Skeletal muscle satellite cell (primary cell): ENCODE results near the gene GMPPA.

ENCODE experiments used
- H3K27me3 ChIP-seq: 2 replicates; pipeline ENCODE4 v1.7.0; 2013; ENCODE audit warnings: low read length; ENCODE audit not compliant: control insufficient read depth, insufficient read depth
- H3K36me3 ChIP-seq: 2 replicates; pipeline ENCODE4 v1.7.0; 2013; ENCODE audit warnings: mild to moderate bottlenecking, control low read depth, low read length; ENCODE audit not compliant: insufficient read depth
- H3K4me1 ChIP-seq: 2 replicates; pipeline ENCODE4 v1.7.0; 2013; ENCODE audit warnings: low read length; ENCODE audit not compliant: control insufficient read depth, insufficient read depth
- H3K4me2 ChIP-seq: 2 replicates; pipeline ENCODE4 v1.7.0; 2013; ENCODE audit warnings: mild to moderate bottlenecking, low read length
- H3K4me3 ChIP-seq: 2 replicates; pipeline ENCODE4 v1.7.0; 2013; ENCODE audit warnings: low read length
- H3K9ac ChIP-seq: 2 replicates; pipeline ENCODE4 v1.7.0; 2013; ENCODE audit warnings: mild to moderate bottlenecking, low read depth, low read length, moderate library complexity
- H3K9me3 ChIP-seq: replicated peaks from 2 replicates; pipeline ENCODE4 v1.7.0; 2013; ENCODE audit warnings: mild to moderate bottlenecking, control low read depth, low read length

The GMPPA gene

DNA sequence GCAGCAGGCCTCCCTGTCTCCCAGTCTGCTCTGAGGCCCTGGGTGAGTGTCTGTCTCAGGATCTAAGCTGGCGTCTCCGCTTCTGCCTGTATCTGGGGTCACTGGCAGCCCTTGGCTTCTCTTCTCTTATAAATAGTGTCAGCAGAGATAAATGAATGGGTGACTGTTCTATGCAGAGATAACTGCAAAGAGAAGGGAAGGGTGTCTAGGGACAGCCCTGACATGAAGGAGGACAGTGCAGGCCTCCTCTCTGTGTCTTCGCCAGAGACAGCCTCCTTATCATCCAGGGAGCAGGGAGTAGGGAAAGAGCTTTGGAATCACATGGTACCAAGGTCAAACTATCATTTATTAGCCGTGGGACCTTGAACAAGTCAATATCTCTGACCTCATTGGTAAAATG is 28.3 kb upstream of the GMPPA start:
- no peak overlapping the region for H3K4me2 ChIP-seq
- no peak overlapping the region for H3K4me3 ChIP-seq
- H3K36me3 ChIP-seq, result peaks cover 12% of the 10 kb centered on the region
- H3K9ac ChIP-seq, result no peak overlapping the region
- H3K4me1 ChIP-seq, result peaks cover 14% of the 10 kb centered on the region
- H3K9me3 ChIP-seq, result no peaks in the 10 kb centered on the region
- no peaks in the 10 kb centered on the region for H3K27me3 ChIP-seq

DNA sequence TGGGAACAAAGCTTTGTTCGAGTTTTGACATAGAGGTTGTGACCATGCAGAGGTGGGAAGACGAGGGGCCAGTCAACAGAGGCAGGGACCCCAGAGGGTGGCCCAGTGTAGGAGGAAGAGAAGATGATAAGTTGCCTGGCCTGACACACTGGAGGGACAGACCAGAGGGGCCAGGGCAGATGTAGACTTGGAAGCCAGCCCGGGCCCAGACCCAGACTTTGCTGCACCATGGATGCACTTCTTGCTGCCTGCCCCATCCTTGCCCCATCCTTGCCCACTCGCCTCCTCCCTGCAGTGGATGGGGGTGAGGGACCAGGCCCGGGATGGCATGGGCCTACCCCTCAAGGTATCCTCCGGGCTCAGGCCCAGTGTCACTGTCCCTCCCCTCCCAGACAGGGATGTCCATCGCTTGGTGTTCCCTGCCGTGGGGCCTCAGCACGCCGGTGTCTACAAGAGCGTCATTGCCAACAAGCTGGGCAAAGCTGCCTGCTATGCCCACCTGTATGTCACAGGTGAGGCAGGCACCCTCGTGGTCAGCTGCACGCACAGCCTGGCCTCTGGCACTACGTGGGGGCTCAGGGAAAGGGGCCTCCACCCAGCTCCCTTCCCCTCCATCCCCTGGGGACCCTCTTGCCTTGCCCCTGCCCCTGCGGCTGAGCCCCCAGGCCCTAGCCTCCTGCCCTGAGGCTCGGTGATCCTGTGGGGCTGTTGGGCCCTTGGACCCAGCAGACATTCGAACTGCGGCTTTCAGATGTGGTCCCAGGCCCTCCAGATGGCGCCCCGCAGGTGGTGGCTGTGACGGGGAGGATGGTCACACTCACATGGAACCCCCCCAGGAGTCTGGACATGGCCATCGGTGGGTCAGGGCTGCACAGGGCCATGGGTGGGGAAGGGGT is 27.0 kb upstream of the GMPPA start:
- peaks cover 12% of the 10 kb centered on the region for H3K36me3 ChIP-seq

DNA sequence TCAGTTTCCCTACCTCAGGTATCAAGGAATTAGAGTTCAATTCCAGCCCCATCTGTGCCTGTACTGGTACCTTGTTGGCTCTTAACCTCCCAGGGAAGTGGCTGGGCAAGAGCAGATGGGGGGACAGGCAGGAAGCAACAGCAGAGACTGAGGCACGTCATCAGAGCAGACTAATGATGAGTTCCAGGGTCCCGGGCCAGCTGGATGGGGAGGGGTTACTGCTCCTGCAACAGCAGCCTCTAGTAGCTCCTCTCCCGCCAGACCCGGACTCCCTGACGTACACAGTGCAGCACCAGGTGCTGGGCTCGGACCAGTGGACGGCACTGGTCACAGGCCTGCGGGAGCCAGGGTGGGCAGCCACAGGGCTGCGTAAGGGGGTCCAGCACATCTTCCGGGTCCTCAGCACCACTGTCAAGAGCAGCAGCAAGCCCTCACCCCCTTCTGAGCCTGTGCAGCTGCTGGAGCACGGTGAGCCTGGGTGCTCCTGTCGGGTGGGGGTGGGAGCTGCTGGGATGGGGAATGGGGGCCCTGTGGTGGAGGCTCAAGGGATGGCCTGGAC is 26.0 kb upstream of the GMPPA start:
- H3K9ac ChIP-seq, result no peak overlapping the region
- no peak overlapping the region for H3K4me3 ChIP-seq
- no peaks in the 10 kb centered on the region for H3K27me3 ChIP-seq
- no peaks in the 10 kb centered on the region for H3K9me3 ChIP-seq
- peaks cover 14% of the 10 kb centered on the region for H3K4me1 ChIP-seq
- no peak overlapping the region for H3K4me2 ChIP-seq
- H3K36me3 ChIP-seq, result peaks cover 3% of the 10 kb centered on the region

More for the DNA sequence above, 27.0 kb upstream of the GMPPA start:
- Histone ChIP-seq H3K4me2 (no peak overlapping the region), H3K27me3 (no peaks in the 10 kb centered on the region), H3K9ac (no peak overlapping the region), H3K9me3 (no peaks in the 10 kb centered on the region), H3K4me1 (peaks cover 14% of the 10 kb centered on the region), H3K4me3 (no peak overlapping the region)

DNA sequence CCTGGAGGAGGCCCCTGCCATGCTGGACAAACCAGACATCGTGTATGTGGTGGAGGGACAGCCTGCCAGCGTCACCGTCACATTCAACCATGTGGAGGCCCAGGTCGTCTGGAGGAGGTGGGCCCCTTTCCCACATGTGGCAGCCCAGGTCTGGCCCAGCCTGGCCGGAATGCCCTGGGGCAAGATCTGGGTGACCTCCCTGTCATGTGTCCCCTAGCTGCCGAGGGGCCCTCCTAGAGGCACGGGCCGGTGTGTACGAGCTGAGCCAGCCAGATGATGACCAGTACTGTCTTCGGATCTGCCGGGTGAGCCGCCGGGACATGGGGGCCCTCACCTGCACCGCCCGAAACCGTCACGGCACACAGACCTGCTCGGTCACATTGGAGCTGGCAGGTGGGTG is 25.2 kb upstream of the GMPPA start:
- H3K36me3 ChIP-seq, result no peaks in the 10 kb centered on the region
- peaks cover 14% of the 10 kb centered on the region for H3K4me1 ChIP-seq
- no peaks in the 10 kb centered on the region for H3K27me3 ChIP-seq

DNA sequence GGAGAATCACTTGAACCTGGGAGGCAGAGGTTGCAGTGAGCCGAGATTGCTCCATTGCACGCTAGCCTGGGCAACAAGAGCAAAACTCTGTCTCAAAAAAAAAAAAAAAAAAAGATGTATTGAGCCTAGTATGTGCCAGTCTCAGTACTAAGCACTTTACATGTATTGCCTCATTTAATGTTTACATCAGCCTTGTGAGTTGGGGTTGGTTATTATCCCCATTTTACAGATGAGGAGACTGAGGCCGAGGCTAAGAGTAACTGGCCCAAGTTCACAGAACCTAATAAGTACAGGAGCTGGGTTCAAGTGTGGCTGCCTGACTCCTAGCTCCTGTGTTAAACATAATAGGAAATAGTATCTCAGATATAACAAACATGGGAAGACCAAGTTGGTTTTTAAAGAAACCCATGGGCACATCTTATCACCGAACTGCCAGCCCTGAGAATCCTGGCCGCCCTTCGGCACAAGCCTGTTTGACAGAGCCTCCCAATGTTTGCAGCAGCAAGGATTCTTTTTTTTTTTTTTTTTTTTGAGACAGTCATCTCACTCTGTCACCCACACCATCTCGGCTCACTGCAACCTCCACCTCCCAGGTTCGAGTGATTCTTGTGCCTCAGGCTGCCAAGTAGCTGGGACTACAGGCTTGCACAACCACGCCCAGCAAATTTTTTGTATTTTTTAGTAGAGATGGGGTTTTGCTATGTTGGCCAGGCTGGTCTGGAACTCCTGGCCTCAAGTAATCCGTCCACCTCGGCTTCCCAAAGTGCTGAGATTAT is 24.2 kb upstream of the GMPPA start:
- Histone ChIP-seq H3K9ac (no peak overlapping the region), H3K4me1 (peaks cover 5% of the 10 kb centered on the region), H3K4me3 (no peak overlapping the region), H3K27me3 (no peaks in the 10 kb centered on the region), H3K9me3 (no peaks in the 10 kb centered on the region), H3K36me3 (peaks cover 2% of the 10 kb centered on the region), H3K4me2 (no peak overlapping the region)

More for the DNA sequence above, 25.2 kb upstream of the GMPPA start:
- Histone ChIP-seq H3K4me3 (no peak overlapping the region), H3K9ac (no peak overlapping the region), H3K4me2 (no peak overlapping the region), H3K9me3 (no peaks in the 10 kb centered on the region)

DNA sequence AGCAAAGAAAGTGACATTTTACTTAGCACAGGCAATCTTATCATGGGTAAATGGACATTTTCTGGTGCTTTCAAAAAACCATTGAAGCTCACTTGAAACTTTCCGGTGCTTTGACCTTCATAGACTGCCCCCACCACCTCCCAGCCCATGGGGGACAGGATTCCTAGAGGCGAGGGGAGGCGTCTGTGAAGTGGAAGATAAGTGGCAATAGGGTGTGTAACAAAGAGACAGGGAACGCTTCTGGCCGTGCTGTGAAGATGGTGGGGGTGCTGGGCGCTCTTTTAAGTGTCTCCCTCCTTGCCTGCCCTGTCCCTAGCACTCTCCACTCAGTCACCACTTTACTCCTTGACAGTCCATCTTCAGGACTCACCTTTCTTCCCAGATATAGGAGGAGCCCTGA is 23.4 kb upstream of the GMPPA start:
- H3K36me3 ChIP-seq, result peaks cover 4% of the 10 kb centered on the region
- no peak overlapping the region for H3K4me2 ChIP-seq
- no peaks in the 10 kb centered on the region for H3K27me3 ChIP-seq
- H3K9me3 ChIP-seq, result no peaks in the 10 kb centered on the region
- no peaks in the 10 kb centered on the region for H3K4me1 ChIP-seq
- H3K9ac ChIP-seq, result no peak overlapping the region
- H3K4me3 ChIP-seq, result no peak overlapping the region

DNA sequence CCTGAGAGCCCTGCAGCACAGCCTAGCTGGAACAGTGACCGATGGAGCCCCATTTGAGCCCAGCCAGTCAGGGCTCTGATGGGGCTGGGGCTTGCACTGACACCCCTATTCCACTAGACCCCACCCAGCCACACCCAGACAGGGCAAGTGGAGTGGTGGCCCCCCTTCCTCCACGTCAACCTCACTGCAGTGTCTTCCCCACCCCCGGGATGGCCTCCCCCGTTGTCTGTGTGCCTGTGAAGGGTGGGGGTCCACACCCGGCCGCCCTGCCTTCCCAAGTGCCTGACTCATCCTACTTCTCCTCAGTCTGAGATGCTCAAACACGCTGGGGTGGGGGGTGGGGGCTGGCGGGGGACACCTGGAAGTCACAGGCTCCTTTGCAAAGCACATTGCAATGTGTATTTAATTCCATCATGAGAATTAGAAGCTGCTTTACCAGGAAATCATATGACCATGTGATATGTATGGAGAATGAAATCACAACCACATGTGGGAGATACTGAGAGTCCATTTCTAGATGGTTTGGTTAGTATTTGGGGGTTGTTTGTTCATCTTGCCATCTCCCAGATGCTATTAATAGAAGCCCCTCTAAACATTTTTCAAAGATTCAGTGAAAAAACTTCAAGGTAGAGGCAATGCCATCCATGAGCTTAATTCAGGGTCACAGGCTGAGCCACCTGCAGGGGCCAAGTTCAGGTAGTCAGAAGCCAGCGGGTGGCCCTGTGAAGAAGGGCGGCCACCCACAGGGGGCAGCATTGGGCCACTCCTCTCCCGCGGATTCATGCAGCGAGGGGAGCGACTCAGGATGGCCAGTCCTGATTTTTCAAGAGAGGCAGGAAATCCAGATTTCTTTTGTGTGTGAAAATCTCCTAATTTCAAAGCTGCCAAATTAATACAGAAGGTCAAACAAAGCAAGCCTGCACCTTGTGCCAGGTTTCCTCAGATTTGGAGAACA is 22.7 kb upstream of the GMPPA start:
- no peak overlapping the region for H3K4me3 ChIP-seq
- H3K4me1 ChIP-seq, result no peaks in the 10 kb centered on the region
- no peaks in the 10 kb centered on the region for H3K9me3 ChIP-seq
- H3K4me2 ChIP-seq, result no peak overlapping the region
- H3K9ac ChIP-seq, result no peak overlapping the region
- peaks cover 4% of the 10 kb centered on the region for H3K36me3 ChIP-seq
- no peaks in the 10 kb centered on the region for H3K27me3 ChIP-seq

DNA sequence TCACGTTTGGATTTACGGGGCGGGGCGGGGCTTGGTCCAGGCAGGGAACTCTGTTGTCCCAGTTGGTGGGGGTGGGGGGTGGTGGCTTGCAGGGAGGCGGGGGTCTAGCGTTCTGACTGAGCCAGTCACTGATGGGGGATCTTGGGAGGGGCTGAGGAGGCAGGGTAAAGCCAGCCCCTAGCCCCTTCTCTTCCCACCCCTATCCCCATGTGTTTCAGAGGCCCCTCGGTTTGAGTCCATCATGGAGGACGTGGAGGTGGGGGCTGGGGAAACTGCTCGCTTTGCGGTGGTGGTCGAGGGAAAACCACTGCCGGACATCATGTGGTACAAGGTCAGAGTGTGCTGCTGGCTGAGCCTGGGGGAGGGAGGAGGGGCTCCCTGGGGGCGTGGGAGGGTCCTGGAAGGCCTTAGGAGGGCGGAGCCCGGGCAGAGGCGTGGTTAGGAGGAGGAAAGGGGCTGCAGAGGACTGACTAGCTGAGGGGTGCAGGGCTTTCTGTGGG is 22.0 kb upstream of the GMPPA start:
- peaks cover 4% of the 10 kb centered on the region for H3K36me3 ChIP-seq
- H3K4me2 ChIP-seq, result no peak overlapping the region
- H3K9me3 ChIP-seq, result no peaks in the 10 kb centered on the region
- H3K9ac ChIP-seq, result no peak overlapping the region
- no peaks in the 10 kb centered on the region for H3K27me3 ChIP-seq
- no peaks in the 10 kb centered on the region for H3K4me1 ChIP-seq
- no peak overlapping the region for H3K4me3 ChIP-seq

DNA sequence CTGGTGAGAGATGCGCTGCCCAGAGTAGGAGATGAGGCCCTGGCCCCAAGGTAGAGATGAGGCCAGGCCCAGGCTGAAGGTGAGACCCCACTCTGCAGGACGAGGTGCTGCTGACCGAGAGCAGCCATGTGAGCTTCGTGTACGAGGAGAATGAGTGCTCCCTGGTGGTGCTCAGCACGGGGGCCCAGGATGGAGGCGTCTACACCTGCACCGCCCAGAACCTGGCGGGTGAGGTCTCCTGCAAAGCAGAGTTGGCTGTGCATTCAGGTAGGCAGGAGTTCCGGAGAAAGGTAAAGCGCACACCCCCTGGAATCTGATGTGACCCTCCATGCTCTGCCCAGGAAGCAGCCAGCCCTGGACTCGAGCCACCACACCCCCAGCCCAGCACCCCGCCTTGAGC is 21.5 kb upstream of the GMPPA start:
- H3K9ac ChIP-seq, result no peak overlapping the region
- no peaks in the 10 kb centered on the region for H3K27me3 ChIP-seq
- H3K4me2 ChIP-seq, result no peak overlapping the region
- H3K36me3 ChIP-seq, result peaks cover 4% of the 10 kb centered on the region
- H3K9me3 ChIP-seq, result no peaks in the 10 kb centered on the region
- H3K4me3 ChIP-seq, result no peak overlapping the region
- H3K4me1 ChIP-seq, result no peaks in the 10 kb centered on the region

DNA sequence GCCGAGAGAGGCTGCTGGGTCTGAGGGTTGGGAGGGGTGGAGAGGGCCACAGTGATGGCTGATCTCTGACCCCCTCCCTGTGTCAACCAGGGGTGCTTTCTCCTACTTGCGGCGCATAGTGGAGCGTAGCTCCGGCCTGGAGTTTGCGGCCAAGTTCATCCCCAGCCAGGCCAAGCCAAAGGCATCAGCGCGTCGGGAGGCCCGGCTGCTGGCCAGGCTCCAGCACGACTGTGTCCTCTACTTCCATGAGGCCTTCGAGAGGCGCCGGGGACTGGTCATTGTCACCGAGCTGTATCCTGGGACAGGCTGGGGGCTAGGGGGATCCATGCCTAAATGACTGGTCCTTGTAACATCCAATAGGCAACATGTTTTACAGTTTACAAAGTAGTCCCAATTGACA is 20.9 kb upstream of the GMPPA start:
- Histone ChIP-seq H3K4me1 (no peaks in the 10 kb centered on the region), H3K27me3 (no peaks in the 10 kb centered on the region), H3K9me3 (no peaks in the 10 kb centered on the region), H3K4me2 (no peak overlapping the region), H3K36me3 (peaks cover 4% of the 10 kb centered on the region), H3K4me3 (no peak overlapping the region), H3K9ac (no peak overlapping the region)
